Astrocyte of the cerebellum (primary cell): ENCODE results near the gene NHS.

Experiments
- DNase-seq: peaks from one replicate; pipeline ENCODE4 v3.0.0-alpha.2; 2011; ENCODE audit warnings: low read depth
- H3K4me3 ChIP-seq: 2 replicates; pipeline ENCODE4 v1.5.1; 2011; ENCODE audit warnings: mild to moderate bottlenecking, low read depth, low read length, moderate library complexity
- CTCF ChIP-seq: IDR thresholded peaks from 2 replicates; pipeline ENCODE4 v1.5.1; 2012; ENCODE audit warnings: low read length, low read depth, moderate library complexity, mild to moderate bottlenecking; ENCODE audit errors: missing control alignments
- in situ Hi-C: cut with HindIII; loops from 2 replicates; pipeline ENCODE4 v1.10.0; 2017; ENCODE audit warnings: low sequenced_read_pairs

The NHS gene

GRCh38 chrX:17549107-17549651 is 174.2 kb downstream of the NHS start:
- TF ChIP-seq CTCF, result no peak
- no peak for DNase-seq
- no peak overlapping the region for H3K4me3 ChIP-seq
- in situ Hi-C loops, result no loop called here

DNA sequence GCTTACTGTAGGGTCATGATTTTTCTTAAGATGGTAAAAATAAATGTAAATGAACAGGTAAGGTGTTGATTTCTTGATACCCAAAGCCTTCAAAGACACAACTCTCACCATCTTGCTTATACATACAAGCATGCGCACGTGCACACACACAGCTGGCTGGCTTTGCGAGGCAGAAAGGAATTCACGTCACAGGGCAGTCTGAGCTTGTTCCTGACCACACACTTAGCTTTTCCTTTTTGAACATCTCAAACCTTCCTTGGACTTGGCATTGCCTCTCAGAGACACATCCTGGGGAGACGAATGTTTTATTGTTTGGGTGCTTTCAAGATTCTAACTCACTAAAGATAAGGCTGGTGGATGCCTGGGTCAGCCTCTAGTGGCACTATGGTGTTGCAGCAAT is 175.0 kb downstream of the NHS start:
- H3K4me3 ChIP-seq, result no peak overlapping the region
- no peak for TF ChIP-seq CTCF
- in situ Hi-C loops, result no loop called here
- no peak for DNase-seq

- TF ChIP-seq CTCF, result no peak
- H3K4me3 ChIP-seq, result no peak overlapping the region
- DNase-seq, result no peak
- in situ Hi-C loops, result no loop called here
Observed at GRCh38 chrX:17552044-17552650, 177.1 kb downstream of the NHS start.

DNA sequence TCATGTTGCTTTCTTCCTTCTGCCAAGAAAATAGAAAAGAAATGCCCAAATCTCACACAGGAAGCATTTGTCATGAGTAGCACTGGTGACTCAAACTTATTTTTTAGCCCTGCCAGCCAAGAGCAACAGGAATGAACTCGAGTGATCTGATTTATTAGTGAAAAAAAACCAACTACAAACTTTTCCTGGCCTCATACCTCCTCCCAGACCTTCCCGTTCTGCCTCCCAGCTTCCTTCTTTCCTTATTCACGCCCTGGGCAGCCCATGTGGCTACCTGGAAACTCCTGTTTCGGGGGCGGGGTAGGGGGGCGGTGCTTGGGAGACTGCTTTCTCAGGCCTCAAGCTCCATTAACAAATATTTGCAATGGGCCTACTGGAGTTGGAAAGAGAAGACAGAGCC is 178.5 kb downstream of the NHS start:
- DNase-seq, result peak; percentile 57
- no peak overlapping the region for H3K4me3 ChIP-seq
- TF ChIP-seq CTCF, result no peak
- in situ Hi-C loops, result no loop called here

GRCh38 chrX:17553961-17554482 is 179.0 kb downstream of the NHS start:
- DNase-seq, result no peak
- H3K4me3 ChIP-seq, result no peak overlapping the region
- TF ChIP-seq CTCF, result no peak
- in situ Hi-C loops, result no loop called here

- in situ Hi-C loops, result loop anchor here (5.0 kb wide), 1 partner anchor 37 kb away; no protein-coding TSS in a partner anchor
- DNase-seq, result no peak
- H3K4me3 ChIP-seq, result no peak overlapping the region
- TF ChIP-seq CTCF, result no peak
Observed at GRCh38 chrX:17554914-17555313, 179.9 kb downstream of the NHS start.
